HG03139 (cell line): ENCODE data around the gene SPINK8.
"Not testable (repeated sequence)": the region's sequence is repeated elsewhere in the genome, so short reads cannot be mapped to it uniquely, and the experiment has no call there.

ENCODE experiments used
- ATAC-seq: cut with Tn5 transposase; IDR thresholded peaks from one replicate; pipeline ENCODE4 v1.9.1; 2021; ENCODE audit not compliant: unreplicated experiment

Gene SPINK8

GRCh38 chr3:48333346-48334245 lies at the start of gene SPINK8:
Gene SPINK8, minus strand, starts transcription at chr3:48333661. Its CDS starts 5,320 bp downstream, at chr3:48328341.
- ATAC-seq: not testable (repeated sequence)

- no peak for ATAC-seq
Measured at GRCh38 chr3:48372862-48373435, 39.5 kb upstream of the SPINK8 start.

GRCh38 chr3:48372377-48372770 lies 38.9 kb upstream of the SPINK8 start:
- no peak for ATAC-seq

GRCh38 chr3:48371651-48372376 lies 38.4 kb upstream of the SPINK8 start, which contains the start of gene FBXW12:
Gene FBXW12, plus strand, starts transcription at chr3:48372219. Its CDS starts 549 bp downstream, at chr3:48372768.
- ATAC-seq: no peak

GRCh38 chr3:48370333-48370713 lies 36.9 kb upstream of the SPINK8 start:
- ATAC-seq: no peak

GRCh38 chr3:48369693-48370332 lies 36.4 kb upstream of the SPINK8 start:
- ATAC-seq: no peak

GRCh38 chr3:48367201-48367600 lies 33.7 kb upstream of the SPINK8 start:
- ATAC-seq: no peak

- ATAC-seq: no peak
Measured at GRCh38 chr3:48364840-48365239, 31.4 kb upstream of the SPINK8 start.

- ATAC-seq: no peak
Measured at GRCh38 chr3:48361928-48362327, 28.5 kb upstream of the SPINK8 start.

GRCh38 chr3:48356419-48356818 lies 23.0 kb upstream of the SPINK8 start:
- no peak for ATAC-seq

- no peak for ATAC-seq
Measured at GRCh38 chr3:48353987-48354386, 20.5 kb upstream of the SPINK8 start.

- ATAC-seq: no peak
Measured at GRCh38 chr3:48352546-48352945, 19.1 kb upstream of the SPINK8 start.

GRCh38 chr3:48347500-48347899 lies 14.0 kb upstream of the SPINK8 start:
- no peak for ATAC-seq

GRCh38 chr3:48345946-48346572 lies 12.6 kb upstream of the SPINK8 start:
- ATAC-seq: no peak

GRCh38 chr3:48344867-48345507 lies 11.5 kb upstream of the SPINK8 start:
- no peak for ATAC-seq

GRCh38 chr3:48343432-48343831 lies 10.0 kb upstream of the SPINK8 start:
- no peak for ATAC-seq

GRCh38 chr3:48338635-48339034 lies 5.2 kb upstream of the SPINK8 start:
- no peak for ATAC-seq

- ATAC-seq: not testable (repeated sequence)
Measured at GRCh38 chr3:48337536-48337935, 4.1 kb upstream of the SPINK8 start.

GRCh38 chr3:48335286-48335685 lies 1.8 kb upstream of the SPINK8 start:
- ATAC-seq: not testable (repeated sequence)

- no peak for ATAC-seq
Measured at GRCh38 chr3:48334605-48335004, 1.1 kb upstream of the SPINK8 start.
